ENCODE measurements around the gene RUBCNL. TPM values are rescaled to one million over a fixed set of nuclear protein-coding genes. Genes with fewer than 3 reads are reported as not detected.

RUBCNL gene
- total and polyA plus RNA-seq, 2 of the 8 experiments (the other 6 are each of a cell fraction or from before 2014, with no cell fraction given): 2.6 to 4.9 TPM

DNA sequence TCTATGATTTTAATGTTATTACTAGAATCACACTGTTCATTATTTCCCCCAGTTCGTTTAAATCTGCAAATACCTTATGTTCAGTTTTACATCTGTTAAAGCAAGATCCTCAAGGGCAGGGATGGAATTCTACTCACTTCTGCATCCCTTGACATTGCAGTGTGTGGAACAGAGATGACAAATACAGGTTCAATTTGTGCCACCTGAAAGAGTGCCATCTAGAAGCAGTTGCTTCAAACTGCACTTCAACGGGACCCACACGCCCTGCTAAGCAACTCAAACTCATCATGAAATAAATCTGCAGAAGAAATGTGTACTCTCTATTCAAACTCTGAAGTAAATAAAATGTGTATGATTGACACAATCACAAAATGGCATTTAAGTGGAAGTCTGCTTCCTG, 44.5 kb downstream of the RUBCNL start (continued):
- TF ChIP-seq SUZ12 (IDR thresholded peaks at IDR 0.05; ENCODE audit: low read length) (no peak), TAF7 (optimal IDR thresholded peaks at IDR 0.05; ENCODE audit: borderline replicate concordance, low read depth, low read length) (no peak), HDAC2 (IDR thresholded peaks at IDR 0.05; ENCODE audit: borderline replicate concordance in 1 of 2, low read depth in 2 of 2, low read length in 2 of 2) (no peak), CEBPB (IDR thresholded peaks at IDR 0.05; ENCODE audit: low read depth, low read length) (no peak), ZNF274 (IDR thresholded peaks at IDR 0.05; ENCODE audit: borderline replicate concordance, extremely low read depth, low read length) (no peak)

All from H1 (cell line).